HG02840 (cell line): ENCODE measurements around the gene CRLF1.

Experiments used
- ATAC-seq: cut with Tn5 transposase; IDR thresholded peaks from one replicate; pipeline ENCODE4 v1.9.1; 2021; ENCODE audit warnings: mild to moderate bottlenecking, moderate library complexity, moderate number of reproducible peaks; ENCODE audit not compliant: unreplicated experiment, low FRiP score

Gene CRLF1

GRCh38 chr19:18606281-18607225, at the start of gene CRLF1:
Gene CRLF1, minus strand, starts transcription at chr19:18606799. Its CDS starts 143 bp downstream, at chr19:18606656.
- ATAC-seq = no peak

GRCh38 chr19:18655173-18655844, 48.7 kb upstream of the CRLF1 start:
- ATAC-seq = no peak

- no peak for ATAC-seq
Measured at GRCh38 chr19:18654469-18654868, 47.9 kb upstream of the CRLF1 start.

- ATAC-seq = no peak
Measured at GRCh38 chr19:18653853-18654252, 47.3 kb upstream of the CRLF1 start.

- no peak for ATAC-seq
Measured at GRCh38 chr19:18651733-18652132, 45.1 kb upstream of the CRLF1 start.

GRCh38 chr19:18651300-18651699, 44.7 kb upstream of the CRLF1 start:
- no peak for ATAC-seq

GRCh38 chr19:18650468-18651041, 44.0 kb upstream of the CRLF1 start:
- no peak for ATAC-seq

- no peak for ATAC-seq
Measured at GRCh38 chr19:18650021-18650390, 43.4 kb upstream of the CRLF1 start.

GRCh38 chr19:18649371-18650020, 42.9 kb upstream of the CRLF1 start:
- ATAC-seq = no peak

GRCh38 chr19:18648973-18649315, 42.3 kb upstream of the CRLF1 start:
- no peak for ATAC-seq

- no peak for ATAC-seq
Measured at GRCh38 chr19:18647807-18648206, 41.2 kb upstream of the CRLF1 start.

- no peak for ATAC-seq
Measured at GRCh38 chr19:18647371-18647767, 40.8 kb upstream of the CRLF1 start.

GRCh38 chr19:18646535-18647370, 40.2 kb upstream of the CRLF1 start:
- no peak for ATAC-seq

- no peak for ATAC-seq
Measured at GRCh38 chr19:18645035-18645511, 38.5 kb upstream of the CRLF1 start.

GRCh38 chr19:18644196-18645034, 37.8 kb upstream of the CRLF1 start:
- no peak for ATAC-seq

- no peak for ATAC-seq
Measured at GRCh38 chr19:18639706-18640243, 33.2 kb upstream of the CRLF1 start.

GRCh38 chr19:18637673-18638630, 31.4 kb upstream of the CRLF1 start:
- ATAC-seq = no peak
